K562 (cell line): ENCODE data around the gene SELENOO. TPM values are rescaled to one million over a fixed set of nuclear protein-coding genes. Genes with fewer than 3 reads are reported as not detected.

Source experiments
- ATAC-seq: fragments of 200-7000 bp; cut with Tn5 transposase; 3 replicates; pipeline ENCODE4 v1.9.1; 2020; ENCODE audit warnings: moderate library complexity
- BruUV-seq: library from RNA; stranded (reverse); fragments of 400-500 nt; replicated peaks from 2 replicates; lab custom pipeline; 2021; lab: Mats Ljungman, UMichigan
- CTCF ChIA-PET: fragments of 300-600 bp; formaldehyde crosslinking; extraction: SDS; loops from one replicate; lab custom pipeline; 2021; ENCODE audit warnings: low intra/inter-chr PET ratio; lab: Yijun Ruan, JAX
- POLR2A ChIA-PET: fragments of 300-600, 350-650 bp; sonication (Branson Sonifier 250); formaldehyde crosslinking; extraction: SDS; loops from one replicate; lab custom pipeline; 2021; ENCODE audit warnings: antibody characterized with exemption, inconsistent platforms; lab: Yijun Ruan, JAX
- DNase-seq, 4 experiments: peaks; one replicate each; pipeline versions ENCODE4 v3.0.0 to v3.0.0-alpha.2; 2011 to 2018; ENCODE audit warnings: low spot score in 3 of 4, mixed read lengths in 3 of 4; ENCODE audit errors: extremely low read depth in 1 of 4
- FAIRE-seq: peaks from 2 replicates; lab custom pipeline; 2011; peaks lifted over from hg19 to GRCh38; lab: Jason Lieb, UNC
- H2AFZ ChIP-seq: 2 replicates; pipeline ENCODE4 v1.6.0; 2011; ENCODE audit warnings: low read depth, low read length, control low read depth, inconsistent platforms
- H3K27ac ChIP-seq: fragments of 200-600 bp; 3 replicates; pipeline ENCODE4 v1.8.0; 2011; ENCODE audit warnings: low read depth, mild to moderate bottlenecking, control low read depth, inconsistent platforms, low read length, moderate library complexity, mixed read lengths; ENCODE audit errors: extremely low read depth
- H3K27me3 ChIP-seq, 2 experiments: fragments of 300-600 bp in 1 of 2; 2 replicates in 1 of 2; 3 replicates in 1 of 2; pipeline versions ENCODE4 v1.6.0 to v1.8.0; 2011; ENCODE audit warnings: inconsistent platforms in 2 of 2, low read length in 2 of 2, mild to moderate bottlenecking in 1 of 2, mixed read lengths in 1 of 2, moderate library complexity in 1 of 2; ENCODE audit not compliant: control insufficient read depth in 2 of 2, insufficient read depth in 2 of 2
- H3K36me3 ChIP-seq: fragments of 300-600 bp; 3 replicates; pipeline ENCODE4 v1.8.0; 2011; ENCODE audit warnings: mild to moderate bottlenecking, low read length, inconsistent platforms; ENCODE audit not compliant: control insufficient read depth, insufficient read depth
- H3K4me1 ChIP-seq, 2 experiments: fragments of 200-600 bp in 1 of 2; replicated peaks in 1 of 2; 2 replicates in 1 of 2; 3 replicates in 1 of 2; pipeline versions ENCODE4 v1.5.1 to v1.8.0; 2011; ENCODE audit warnings: inconsistent platforms in 2 of 2, low read length in 2 of 2, mild to moderate bottlenecking in 1 of 2, mixed read lengths in 1 of 2, moderate library complexity in 1 of 2; ENCODE audit not compliant: control insufficient read depth in 2 of 2, insufficient read depth in 2 of 2
- H3K4me2 ChIP-seq: 2 replicates; pipeline ENCODE4 v1.6.1; 2011; ENCODE audit warnings: low read length, control low read depth, inconsistent platforms, mixed read lengths; ENCODE audit not compliant: insufficient read depth
- H3K4me3 ChIP-seq: fragments of 200-600 bp; sonication (generic), shearing (Covaris generic); 2 replicates; pipeline ENCODE4 v1.5.1; 2016; ENCODE audit warnings: control low read depth, inconsistent platforms
- H3K79me2 ChIP-seq: fragments of 200-600 bp; 3 replicates; pipeline ENCODE4 v1.8.0; 2011; ENCODE audit warnings: low read length, inconsistent platforms; ENCODE audit not compliant: control insufficient read depth, insufficient read depth
- H3K9ac ChIP-seq, 2 experiments: 2 replicates each; pipeline versions ENCODE4 v1.6.0 to v1.6.1; 2011; ENCODE audit warnings: low read depth in 2 of 2, low read length in 2 of 2, control low read depth in 1 of 2, inconsistent platforms in 1 of 2, mild to moderate bottlenecking in 1 of 2, mixed read lengths in 1 of 2; ENCODE audit not compliant: insufficient read depth in 1 of 2
- H3K9me1 ChIP-seq: one replicate; pipeline ENCODE4 v1.6.0; 2011; ENCODE audit warnings: inconsistent platforms, mild to moderate bottlenecking, low read length, moderate library complexity; ENCODE audit not compliant: control insufficient read depth, insufficient read depth
- H3K9me3 ChIP-seq: replicated peaks from 2 replicates; pipeline ENCODE4 v1.5.1; 2011; ENCODE audit warnings: low read depth, low read length, inconsistent platforms; ENCODE audit not compliant: control insufficient read depth, insufficient read depth
- H4K20me1 ChIP-seq: replicated peaks from 2 replicates; pipeline ENCODE4 v1.6.1; 2011; ENCODE audit warnings: low read length, inconsistent platforms, mixed read lengths; ENCODE audit not compliant: control insufficient read depth, insufficient read depth
- CLOCK ChIP-seq: fragments of 250-450 bp; sonication (Bioruptor Pico); IDR thresholded peaks from 2 replicates; pipeline ENCODE4 v1.4.0; 2020; ENCODE audit warnings: mild to moderate bottlenecking, moderate library complexity, borderline replicate concordance
- ETV1 ChIP-seq: fragments of 450-650 bp; conservative IDR thresholded peaks from 2 replicates; pipeline ENCODE4 v1.6.1; 2016; ENCODE audit warnings: missing genetic modification characterization, control low read depth, low read depth, missing compliant biosample characterization
- HMBOX1 ChIP-seq: sonication (generic); IDR thresholded peaks from 2 replicates; pipeline ENCODE4 v1.6.1; 2016
- KDM2B ChIP-seq: fragments of 250-450 bp; sonication (Bioruptor Pico); IDR thresholded peaks from 2 replicates; pipeline ENCODE4 v1.8.0; 2021; ENCODE audit warnings: mild to moderate bottlenecking, moderate library complexity
- TOE1 ChIP-seq, 2 experiments: fragments of 450-650 bp in 1 of 2; sonication (generic) in 1 of 2; formaldehyde crosslinking in 1 of 2; IDR thresholded peaks; 2 replicates each; pipeline versions ENCODE4 v1.7.1 to v1.8.0; 2016 to 2022; ENCODE audit warnings: borderline replicate concordance in 2 of 2, mild to moderate bottlenecking in 2 of 2, antibody characterized with exemption in 1 of 2, inconsistent platforms in 1 of 2, low read depth in 1 of 2, missing genetic modification reagents in 1 of 2, moderate library complexity in 1 of 2
- ZNF444 ChIP-seq: fragments of 250-450 bp; sonication (Bioruptor Pico); IDR thresholded peaks from 2 replicates; pipeline ENCODE4 v1.4.0; 2020; ENCODE audit warnings: mild to moderate bottlenecking, moderate library complexity
- ZNF586 ChIP-seq: fragments of 450-650 bp; formaldehyde crosslinking; conservative IDR thresholded peaks from 2 replicates; pipeline ENCODE4 v1.4.0; 2020; ENCODE audit warnings: mild to moderate bottlenecking, moderate library complexity
- WGBS: fragments of 100-300 bp; shearing (Covaris generic); methylation state at CpG from one replicate; pipeline ENCODE4 v1.1.6; 2016; ENCODE audit warnings: low coverage, mixed read lengths; ENCODE audit not compliant: insufficient coverage; ENCODE audit errors: missing lambda C conversion rate; 5-methylcytosine and 5-hydroxymethylcytosine counted together
- in situ Hi-C: fragments of 300-500 bp; cut with MboI; formaldehyde crosslinking; loops from 4 replicates; pipeline ENCODE4 v1.15.0; 2018; ENCODE audit warnings: inconsistent platforms, mixed read lengths
- intact Hi-C: fragments of 100-400 bp; cut with micrococcal nuclease; formaldehyde crosslinking; loops from 2 replicates; pipeline ENCODE4 v1.14.2; 2022
- polyA plus RNA-seq, 8 experiments: library from polyadenylated mRNA; depleted of rRNA in 4 of 8; stranded (reverse) in 5 of 8; unstranded in 3 of 8; fragments of >200 nt; fragmentation: Nextera tagmentation in 2 of 8; fragmentation: Illumina TruSeq in 1 of 8; extraction: Ambion mirVana in 2 of 8; extraction: Trizol in 1 of 8; gene quantifications; 2 replicates each; pipeline versions ENCODE4 v1.2.1 to v1.2.3, GENCODE V29; 2011 to 2014; ENCODE audit warnings: inconsistent platforms in 1 of 8, missing spikeins in 1 of 8
- total RNA-seq, 7 experiments: library from RNA; depleted of rRNA in 6 of 7; stranded (reverse); fragments of >200 nt in 6 of 7; fragmentation: Illumina TruSeq in 2 of 7; extraction: Trizol in 2 of 7; gene quantifications; 2 replicates each; pipeline versions ENCODE4 v1.2.1 to v1.2.3, GENCODE V29; 2011 to 2021; ENCODE audit warnings: low replicate concordance in 1 of 7

The SELENOO gene
- total and polyA plus RNA-seq, 9 of the 15 experiments (the other 6 are each of a cell fraction or from before 2014, with no cell fraction given): 0.37 to 24.9 (median 8.3) TPM

DNA sequence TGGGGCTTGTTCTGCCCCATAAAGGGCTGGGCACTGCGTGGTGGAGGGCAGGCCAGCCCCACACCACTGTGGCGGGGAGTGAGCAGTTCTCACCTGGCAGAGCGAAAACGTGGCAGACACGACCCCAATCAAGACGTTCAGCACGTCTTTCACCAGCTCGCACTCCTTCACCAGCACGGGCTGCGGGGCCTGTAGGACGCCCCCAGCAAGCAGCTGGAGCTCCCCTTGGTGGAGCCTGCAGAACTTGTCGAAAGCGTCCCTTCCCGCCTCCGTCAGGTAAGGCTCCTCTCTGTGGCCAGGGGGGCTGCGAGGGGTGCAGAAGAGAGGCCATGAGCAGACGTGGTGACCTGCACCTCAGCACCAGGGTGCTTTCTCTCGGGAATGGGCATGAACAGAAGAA is 32.4 kb downstream of the SELENOO start:
- Histone ChIP-seq H3K4me1 (peaks cover 0 to 8% of the 10 kb centered on the region in 2 experiments; a peak in 2 of 5 replicates), H3K9me3 (no peaks in the 10 kb centered on the region; the same call in 1 of the 2 replicates), H3K27me3 (no peaks in the 10 kb centered on the region), H3K9ac (no peak overlapping the region), H3K27ac (no peak overlapping the region), H4K20me1 (no peaks in the 10 kb centered on the region), H3K4me2 (no peak overlapping the region), H3K79me2 (peaks cover 28% of the 10 kb centered on the region), H2AFZ (no peak overlapping the region)
- intact Hi-C loops: no loop called here
- ChIA-PET CTCF (no interaction called here), POLR2A (interaction anchor here (1.0 to 2.2 kb wide), 2 partner anchors 9 to 95 kb away, joined by 3 to 5 read pairs; no protein-coding TSS in a partner anchor)
- DNase-seq: no peak
- TF ChIP-seq HMBOX1 (no peak), TOE1 (IDR thresholded peaks at IDR 0.05; ENCODE audit: borderline replicate concordance) (no peak), TOE1 (CRISPR knock-in tag; IDR thresholded peaks at IDR 0.05; ENCODE audit: borderline replicate concordance, low read depth) (no peak), ETV1 (tag) (no peak), ZNF444 (CRISPR knock-in tag) (no peak), KDM2B (CRISPR knock-in tag) (no peak), CLOCK (CRISPR knock-in tag) (no peak), ZNF586 (CRISPR knock-in tag) (no peak)
- TF ChIP-seq, all 486 proteins: peak for 0
- H3K36me3 ChIP-seq: peaks cover 23% of the 10 kb centered on the region; the same call in 2 of the 3 replicates
- BruUV-seq: no TSS peak
- no peaks in the 10 kb centered on the region for H3K9me1 ChIP-seq
- H3K4me3 ChIP-seq: no peak overlapping the region
- ATAC-seq (no peak), FAIRE-seq (no peak)
- in situ Hi-C loops: no loop called here
- WGBS: 91% methylated on average over 7 of the region's 18 CpGs
